OCI-LY7 (cell line): ENCODE measurements around the gene TMEM169. TPM values are rescaled to one million over a fixed set of nuclear protein-coding genes. Genes with fewer than 3 reads are reported as not detected.

Source experiments
- BruUV-seq: library from RNA; stranded (reverse); fragments of 400-500 nt; replicated peaks from 2 replicates; lab custom pipeline; 2021; lab: Mats Ljungman, UMichigan
- CTCF ChIA-PET: fragments of 300-600 bp; sonication (Branson Sonifier 250); formaldehyde crosslinking; loops from one replicate; lab custom pipeline; 2022; ENCODE audit warnings: antibody characterized with exemption; ENCODE audit not compliant: unreplicated experiment; lab: Charles Lee
- POLR2A ChIA-PET: fragments of 300-600 bp; sonication (Branson Sonifier 250); formaldehyde crosslinking; loops from one replicate; lab custom pipeline; 2022; ENCODE audit warnings: antibody characterized with exemption; lab: Charles Lee
- DNase-seq: peaks from one replicate; pipeline ENCODE4 v3.0.0-alpha.2; 2015; ENCODE audit warnings: low spot score
- H2AFZ ChIP-seq: fragments of 200-600 bp; sonication (generic), shearing (Covaris generic); 2 replicates; pipeline ENCODE4 v1.6.1; 2014; ENCODE audit warnings: mild to moderate bottlenecking, antibody characterized with exemption, low read length, moderate library complexity
- H3K27ac ChIP-seq: fragments of 200-600 bp; sonication (generic); 2 replicates; pipeline ENCODE4 v1.5.1; 2014; ENCODE audit warnings: mixed run types, low read depth, mild to moderate bottlenecking, moderate library complexity, low read length, inconsistent platforms; ENCODE audit not compliant: poor library complexity, severe bottlenecking
- H3K36me3 ChIP-seq: fragments of 200-600 bp; sonication (generic); 2 replicates; pipeline ENCODE4 v1.6.1; 2014; ENCODE audit warnings: mild to moderate bottlenecking, antibody characterized with exemption, low read length, moderate library complexity, mixed read lengths; ENCODE audit not compliant: insufficient read depth
- H3K4me1 ChIP-seq: fragments of 200-600 bp; sonication (generic); 2 replicates; pipeline ENCODE4 v1.5.1; 2014; ENCODE audit warnings: mild to moderate bottlenecking, low read length; ENCODE audit not compliant: insufficient read depth, poor library complexity, severe bottlenecking
- H3K4me2 ChIP-seq: fragments of 200-600 bp; sonication (generic); 2 replicates; pipeline ENCODE4 v1.6.1; 2014; ENCODE audit warnings: mild to moderate bottlenecking, low read length
- H3K4me3 ChIP-seq: fragments of 200-600 bp; sonication (generic); 2 replicates; pipeline ENCODE4 v1.5.1; 2014; ENCODE audit warnings: mild to moderate bottlenecking, low read depth, low read length; ENCODE audit not compliant: poor library complexity, severe bottlenecking
- H3K79me2 ChIP-seq: fragments of 200-600 bp; sonication (generic); 2 replicates; pipeline ENCODE4 v1.6.1; 2016; ENCODE audit warnings: low read depth, mild to moderate bottlenecking, low read length, moderate library complexity, mixed read lengths; ENCODE audit not compliant: insufficient read depth
- H3K9me2 ChIP-seq: fragments of 200-600 bp; sonication (generic); 2 replicates; pipeline ENCODE4 v1.6.1; 2016; ENCODE audit warnings: mild to moderate bottlenecking, low read length, mixed read lengths; ENCODE audit not compliant: insufficient read depth
- H3K9me3 ChIP-seq: fragments of 200-600 bp; sonication (generic); 2 replicates; pipeline ENCODE4 v1.6.1; 2014; ENCODE audit warnings: mild to moderate bottlenecking, mixed run types, low read length, mixed read lengths
- H4K20me1 ChIP-seq: fragments of 200-600 bp; sonication (generic); 2 replicates; pipeline ENCODE4 v1.6.1; 2014; ENCODE audit warnings: mild to moderate bottlenecking, antibody characterized with exemption, low read length, moderate library complexity, mixed read lengths; ENCODE audit not compliant: insufficient read depth
- EZH2phosphoT487 ChIP-seq: fragments of 200-600 bp; sonication (generic); IDR thresholded peaks from 2 replicates; pipeline ENCODE4 v1.6.1; 2018; ENCODE audit warnings: low read depth, borderline replicate concordance, mild to moderate bottlenecking, mixed run types, antibody characterized with exemption, low read length, moderate library complexity, mixed read lengths
- intact Hi-C: fragments of 100-400 bp; cut with micrococcal nuclease; formaldehyde crosslinking; loops from one replicate; pipeline ENCODE4 v1.10.0; 2022; ENCODE audit not compliant: unreplicated experiment
- total RNA-seq, 2 experiments: library from RNA; depleted of rRNA in 1 of 2; stranded (reverse); fragments of >200 nt in 1 of 2; shearing (Covaris generic) in 1 of 2; gene quantifications; 2 replicates each; pipeline ENCODE4 v1.2.3, GENCODE V29; 2014 to 2022
- TF ChIP-seq, protein P1 (sequence below): fragments of 200-600 bp; sonication (generic); conservative IDR thresholded peaks from 2 replicates; pipeline ENCODE4 v1.5.1; 2014; ENCODE audit warnings: mild to moderate bottlenecking, antibody characterized with exemption, low read length, moderate library complexity, mixed read lengths

TMEM169 gene
- total RNA-seq, 2 experiments from 2014 or later = 0.09 to 0.42 TPM

DNA sequence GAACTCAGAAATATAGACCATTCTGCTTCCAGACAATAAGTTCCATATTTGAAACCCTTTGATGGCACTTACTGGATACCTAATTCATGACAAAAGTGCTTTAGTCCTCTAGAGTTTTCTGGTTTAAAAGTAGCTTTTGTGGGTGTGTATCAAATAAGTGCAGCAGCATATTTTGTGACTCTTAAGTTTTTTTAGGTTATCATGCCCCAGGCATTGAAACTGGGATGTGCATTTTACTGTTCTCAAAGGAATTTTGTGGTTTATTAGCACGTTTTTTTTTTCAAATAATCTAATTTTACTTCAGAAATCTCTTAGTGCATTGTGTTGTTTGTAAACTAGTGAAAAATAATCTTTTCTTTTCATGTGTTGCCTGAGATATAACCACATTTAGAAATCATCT is 28.9 kb downstream of the TMEM169 start:
- no TSS peak for BruUV-seq
- H3K79me2 ChIP-seq = peaks cover 54% of the 10 kb centered on the region
- peak overlapping the region; percentile 74 for H3K27ac ChIP-seq
- DNase-seq = no peak
- POLR2A ChIA-PET = interaction anchor here (0.7 to 1.8 kb wide), 4 partner anchors 8 to 30 kb away, joined by 4 to 10 read pairs (median 4); no protein-coding TSS in a partner anchor
- peak overlapping the region; percentile 71 for H3K4me2 ChIP-seq
- CTCF ChIA-PET = no interaction called here
- H3K36me3 ChIP-seq = peaks cover 55% of the 10 kb centered on the region
- peaks cover 24% of the 10 kb centered on the region; the same call in 1 of the 2 replicates for H4K20me1 ChIP-seq
- peaks cover 60% of the 10 kb centered on the region for H3K4me1 ChIP-seq
- H3K9me2 ChIP-seq = no peaks in the 10 kb centered on the region
- H3K4me3 ChIP-seq = peak overlapping the region; percentile 91
- no peaks in the 10 kb centered on the region for H3K9me3 ChIP-seq
- intact Hi-C loops = no loop called here
- no peak overlapping the region for H2AFZ ChIP-seq
- TF ChIP-seq, protein P1, sequence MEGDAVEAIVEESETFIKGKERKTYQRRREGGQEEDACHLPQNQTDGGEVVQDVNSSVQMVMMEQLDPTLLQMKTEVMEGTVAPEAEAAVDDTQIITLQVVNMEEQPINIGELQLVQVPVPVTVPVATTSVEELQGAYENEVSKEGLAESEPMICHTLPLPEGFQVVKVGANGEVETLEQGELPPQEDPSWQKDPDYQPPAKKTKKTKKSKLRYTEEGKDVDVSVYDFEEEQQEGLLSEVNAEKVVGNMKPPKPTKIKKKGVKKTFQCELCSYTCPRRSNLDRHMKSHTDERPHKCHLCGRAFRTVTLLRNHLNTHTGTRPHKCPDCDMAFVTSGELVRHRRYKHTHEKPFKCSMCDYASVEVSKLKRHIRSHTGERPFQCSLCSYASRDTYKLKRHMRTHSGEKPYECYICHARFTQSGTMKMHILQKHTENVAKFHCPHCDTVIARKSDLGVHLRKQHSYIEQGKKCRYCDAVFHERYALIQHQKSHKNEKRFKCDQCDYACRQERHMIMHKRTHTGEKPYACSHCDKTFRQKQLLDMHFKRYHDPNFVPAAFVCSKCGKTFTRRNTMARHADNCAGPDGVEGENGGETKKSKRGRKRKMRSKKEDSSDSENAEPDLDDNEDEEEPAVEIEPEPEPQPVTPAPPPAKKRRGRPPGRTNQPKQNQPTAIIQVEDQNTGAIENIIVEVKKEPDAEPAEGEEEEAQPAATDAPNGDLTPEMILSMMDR = no peak
- no peak for TF ChIP-seq EZH2phosphoT487

DNA sequence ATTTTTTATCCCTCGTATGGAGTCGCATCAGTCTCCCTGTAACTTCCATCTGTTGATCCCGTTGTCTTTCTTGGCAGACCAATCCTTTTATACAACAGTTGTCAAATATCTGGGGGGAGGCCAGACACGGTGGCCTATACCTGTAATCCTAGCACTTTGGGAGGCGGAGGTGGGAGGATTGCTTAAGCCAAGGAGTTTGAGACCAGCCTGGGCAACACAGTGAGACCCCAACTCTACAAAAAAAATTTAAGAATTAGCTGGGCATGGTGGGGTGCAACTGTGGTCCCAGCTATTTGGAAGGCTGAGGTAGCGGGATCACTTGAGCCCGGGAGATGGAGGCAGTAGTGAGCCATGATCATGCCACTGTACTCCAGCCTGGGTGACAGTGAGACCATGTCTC is 29.4 kb downstream of the TMEM169 start:
- ChIA-PET POLR2A (interaction anchor here (0.6 to 1.8 kb wide), 3 partner anchors 30 to 1983 kb away, joined by 3 to 4 read pairs (median 3); no protein-coding TSS in a partner anchor), CTCF (no interaction called here)
- no peaks in the 10 kb centered on the region for H3K9me2 ChIP-seq
- H3K27ac ChIP-seq = no peak overlapping the region
- DNase-seq = no peak
- no peak for TF ChIP-seq EZH2phosphoT487
- TF ChIP-seq, protein P1 = no peak
- peak overlapping the region; percentile 91 for H3K4me3 ChIP-seq
- peak overlapping the region; percentile 71 for H3K4me2 ChIP-seq
- intact Hi-C loops = no loop called here
- H4K20me1 ChIP-seq = peaks cover 29% of the 10 kb centered on the region
- peaks cover 60% of the 10 kb centered on the region for H3K36me3 ChIP-seq
- H3K79me2 ChIP-seq = peaks cover 59% of the 10 kb centered on the region
- H3K9me3 ChIP-seq = no peaks in the 10 kb centered on the region
- peaks cover 65% of the 10 kb centered on the region for H3K4me1 ChIP-seq
- no TSS peak for BruUV-seq
- no peak overlapping the region for H2AFZ ChIP-seq

DNA sequence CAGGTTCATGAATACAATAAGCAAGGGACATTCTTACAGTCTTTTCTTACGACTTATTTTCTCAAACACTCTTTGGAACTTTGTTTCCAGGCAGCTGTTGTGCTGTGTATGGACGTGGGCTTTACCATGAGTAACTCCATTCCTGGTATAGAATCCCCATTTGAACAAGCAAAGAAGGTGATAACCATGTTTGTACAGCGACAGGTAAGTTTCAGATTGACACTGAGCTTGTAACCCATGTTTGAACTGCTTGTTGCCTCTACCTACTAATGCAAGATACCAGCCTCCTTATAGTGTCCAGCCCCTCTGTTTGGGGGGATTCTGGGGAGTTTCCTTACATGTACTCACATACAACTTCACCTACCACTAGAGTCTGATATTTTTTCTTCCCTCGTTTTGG is 31.2 kb downstream of the TMEM169 start:
- BruUV-seq = no TSS peak
- POLR2A ChIA-PET = interaction anchor here (1.2 kb wide), 1 partner anchor 28 kb away, joined by 3 read pairs; no protein-coding TSS in a partner anchor
- TF ChIP-seq EZH2phosphoT487 = no peak
- TF ChIP-seq, protein P1 = no peak
- Histone ChIP-seq H3K36me3 (peaks cover 78% of the 10 kb centered on the region), H2AFZ (no peak overlapping the region), H3K4me1 (peaks cover 65% of the 10 kb centered on the region), H3K27ac (peak overlapping the region; percentile 45), H3K9me3 (no peaks in the 10 kb centered on the region), H3K79me2 (peaks cover 77% of the 10 kb centered on the region), H3K4me3 (no peak overlapping the region), H3K9me2 (no peaks in the 10 kb centered on the region), H4K20me1 (peaks cover 47% of the 10 kb centered on the region), H3K4me2 (peak overlapping the region; percentile 71; the same call in 1 of the 2 replicates)
- intact Hi-C loops = no loop called here
- CTCF ChIA-PET = no interaction called here
- DNase-seq = no peak
